ENCODE results near the gene SLAMF9. TPM values are rescaled to one million over a fixed set of nuclear protein-coding genes. Genes with fewer than 3 reads are reported as not detected.
A peak's percentile ranks its signal among the peaks of the same experiment; 100 is the strongest.

The SLAMF9 gene
- total RNA-seq, 2 donors from 2014 or later = not detected

GRCh38 chr1:159944623-159945455, 9.2 kb downstream of the SLAMF9 start:
- Histone ChIP-seq H3K27ac (ENCODE audit: low read depth, low read length) (no peak overlapping the region), H3K9me3 (ENCODE audit: control insufficient read depth, low read length) (no peaks in the 10 kb centered on the region), H3K27me3 (ENCODE audit: control insufficient read depth, insufficient read depth, low read length, poor library complexity, severe bottlenecking) (peaks cover 23% of the 10 kb centered on the region), H3K9ac (ENCODE audit: extremely low read depth, low read length, poor library complexity, severe bottlenecking) (no peak overlapping the region), H3K4me3 (ENCODE audit: low read length) (peak overlapping the region; percentile 68), H3K4me1 (ENCODE audit: control insufficient read depth, insufficient read depth, low read length) (peaks cover 19% of the 10 kb centered on the region), H3K36me3 (ENCODE audit: control insufficient read depth, insufficient read depth, low read length) (no peaks in the 10 kb centered on the region)
- Mint-ChIP-seq H3K9me3 (no peaks in the 10 kb centered on the region), H3K27me3 (ENCODE audit: insufficient read depth) (peaks cover 32% of the 10 kb centered on the region), H3K36me3 (ENCODE audit: low read depth) (no peaks in the 10 kb centered on the region), H3K27ac (no peak overlapping the region), H3K4me1 (peaks cover 30% of the 10 kb centered on the region), H3K4me3 (peak overlapping the region; percentile 70)
- TF ChIP-seq, protein P1, sequence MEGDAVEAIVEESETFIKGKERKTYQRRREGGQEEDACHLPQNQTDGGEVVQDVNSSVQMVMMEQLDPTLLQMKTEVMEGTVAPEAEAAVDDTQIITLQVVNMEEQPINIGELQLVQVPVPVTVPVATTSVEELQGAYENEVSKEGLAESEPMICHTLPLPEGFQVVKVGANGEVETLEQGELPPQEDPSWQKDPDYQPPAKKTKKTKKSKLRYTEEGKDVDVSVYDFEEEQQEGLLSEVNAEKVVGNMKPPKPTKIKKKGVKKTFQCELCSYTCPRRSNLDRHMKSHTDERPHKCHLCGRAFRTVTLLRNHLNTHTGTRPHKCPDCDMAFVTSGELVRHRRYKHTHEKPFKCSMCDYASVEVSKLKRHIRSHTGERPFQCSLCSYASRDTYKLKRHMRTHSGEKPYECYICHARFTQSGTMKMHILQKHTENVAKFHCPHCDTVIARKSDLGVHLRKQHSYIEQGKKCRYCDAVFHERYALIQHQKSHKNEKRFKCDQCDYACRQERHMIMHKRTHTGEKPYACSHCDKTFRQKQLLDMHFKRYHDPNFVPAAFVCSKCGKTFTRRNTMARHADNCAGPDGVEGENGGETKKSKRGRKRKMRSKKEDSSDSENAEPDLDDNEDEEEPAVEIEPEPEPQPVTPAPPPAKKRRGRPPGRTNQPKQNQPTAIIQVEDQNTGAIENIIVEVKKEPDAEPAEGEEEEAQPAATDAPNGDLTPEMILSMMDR (conservative IDR thresholded peaks at IDR 0.05) = no peak
- 37 to 39% methylated on average over 7 to 11 of the region's 11 CpGs for WGBS, 2 experiments (ENCODE audit: insufficient coverage in 1 of 2, insufficient read length in 1 of 2)
- peak; percentile 34 for DNase-seq

DNA sequence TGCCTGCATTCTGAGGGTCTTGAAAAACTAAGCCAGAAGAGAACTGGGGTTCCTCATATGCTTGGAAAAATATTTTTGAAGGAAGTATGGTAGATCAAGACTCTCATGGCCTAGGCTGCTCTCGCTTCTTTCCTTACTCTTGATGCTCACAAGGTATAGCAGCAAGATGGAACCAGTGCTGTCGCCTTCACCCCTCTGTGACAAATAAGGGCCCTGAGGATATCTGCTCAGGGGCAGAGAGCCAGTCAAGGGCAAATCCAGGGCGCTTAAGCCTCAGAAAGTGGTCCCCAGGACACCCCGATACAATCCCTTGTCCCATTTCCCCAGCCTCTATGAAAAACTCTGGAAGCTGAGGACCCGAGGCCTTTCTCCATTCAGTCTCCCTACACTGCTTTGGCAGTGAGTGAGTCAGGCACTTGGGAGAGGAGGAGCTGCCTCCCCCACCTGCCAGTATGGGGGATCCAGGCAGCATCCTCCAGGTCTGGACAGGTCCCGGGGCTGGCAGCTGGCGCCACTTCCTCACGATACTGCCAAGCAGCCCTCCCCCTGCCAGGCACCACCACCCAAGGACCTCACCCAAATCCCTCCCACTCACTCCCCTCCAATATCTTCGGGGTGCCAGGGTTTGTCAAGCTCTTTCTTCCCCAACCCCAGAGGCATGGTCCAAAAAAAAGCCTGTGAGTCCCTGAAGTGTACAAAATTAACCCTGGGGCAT, 10.0 kb downstream of the SLAMF9 start:
- Histone ChIP-seq H3K27ac (ENCODE audit: low read depth, low read length) (no peak overlapping the region), H3K4me1 (ENCODE audit: control insufficient read depth, insufficient read depth, low read length) (peaks cover 21% of the 10 kb centered on the region), H3K36me3 (ENCODE audit: control insufficient read depth, insufficient read depth, low read length) (no peaks in the 10 kb centered on the region), H3K9ac (ENCODE audit: extremely low read depth, low read length, poor library complexity, severe bottlenecking) (no peak overlapping the region), H3K4me3 (ENCODE audit: low read length) (no peak overlapping the region), H3K9me3 (ENCODE audit: control insufficient read depth, low read length) (no peaks in the 10 kb centered on the region), H3K27me3 (ENCODE audit: control insufficient read depth, insufficient read depth, low read length, poor library complexity, severe bottlenecking) (peaks cover 23% of the 10 kb centered on the region)
- TF ChIP-seq, protein P1 (conservative IDR thresholded peaks at IDR 0.05) = no peak
- Mint-ChIP-seq H3K4me3 (no peak overlapping the region), H3K9me3 (no peaks in the 10 kb centered on the region), H3K36me3 (ENCODE audit: low read depth) (no peaks in the 10 kb centered on the region), H3K27me3 (ENCODE audit: insufficient read depth) (peaks cover 30% of the 10 kb centered on the region), H3K27ac (no peak overlapping the region), H3K4me1 (peaks cover 37% of the 10 kb centered on the region)
- 91 to 95% methylated on average over 7 to 9 of the region's 9 CpGs for WGBS, 2 experiments (ENCODE audit: insufficient coverage in 1 of 2, insufficient read length in 1 of 2)
- DNase-seq = peak; percentile 41

- peaks cover 23% of the 10 kb centered on the region for H3K27me3 ChIP-seq (ENCODE audit: control insufficient read depth, insufficient read depth, low read length, poor library complexity, severe bottlenecking)
- 76 to 80% methylated on average over 5 of the region's 5 CpGs for WGBS, 2 experiments (ENCODE audit: insufficient coverage in 1 of 2, insufficient read length in 1 of 2)
- no peak overlapping the region for H3K4me3 ChIP-seq (ENCODE audit: low read length)
- H3K36me3 ChIP-seq (ENCODE audit: control insufficient read depth, insufficient read depth, low read length) = no peaks in the 10 kb centered on the region
- no peaks in the 10 kb centered on the region for H3K9me3 ChIP-seq (ENCODE audit: control insufficient read depth, low read length)
- H3K4me1 ChIP-seq (ENCODE audit: control insufficient read depth, insufficient read depth, low read length) = peaks cover 21% of the 10 kb centered on the region
- TF ChIP-seq, protein P1 (conservative IDR thresholded peaks at IDR 0.05) = no peak
- peak; percentile 26 for DNase-seq
- no peak overlapping the region for H3K27ac Mint-ChIP-seq
- peaks cover 25% of the 10 kb centered on the region for H3K27me3 Mint-ChIP-seq (ENCODE audit: insufficient read depth)
- H3K9me3 Mint-ChIP-seq = no peaks in the 10 kb centered on the region
- H3K36me3 Mint-ChIP-seq (ENCODE audit: low read depth) = no peaks in the 10 kb centered on the region
- no peak overlapping the region for H3K4me3 Mint-ChIP-seq
- no peak overlapping the region for H3K27ac ChIP-seq (ENCODE audit: low read depth, low read length)
- H3K9ac ChIP-seq (ENCODE audit: extremely low read depth, low read length, poor library complexity, severe bottlenecking) = no peak overlapping the region
- peaks cover 44% of the 10 kb centered on the region for H3K4me1 Mint-ChIP-seq
Measured at GRCh38 chr1:159943278-159943640, 10.8 kb downstream of the SLAMF9 start.
